C4-2B (cell line): ENCODE results near the gene GAMT.
A peak's percentile ranks its signal among the peaks of the same experiment; 100 is the strongest.

Experiments used
- H3K27ac ChIP-seq: fragments of 450-650 bp; 2 replicates; pipeline ENCODE4 v1.5.1; 2017
- ZFX ChIP-seq: fragments of 450-650 bp; IDR thresholded peaks from 2 replicates; pipeline ENCODE4 v1.6.1; 2017
- TF ChIP-seq, protein P1 (sequence below): fragments of 450-650 bp; conservative IDR thresholded peaks from 2 replicates; pipeline ENCODE4 v1.5.1; 2017; ENCODE audit warnings: mild to moderate bottlenecking

GAMT gene

DNA sequence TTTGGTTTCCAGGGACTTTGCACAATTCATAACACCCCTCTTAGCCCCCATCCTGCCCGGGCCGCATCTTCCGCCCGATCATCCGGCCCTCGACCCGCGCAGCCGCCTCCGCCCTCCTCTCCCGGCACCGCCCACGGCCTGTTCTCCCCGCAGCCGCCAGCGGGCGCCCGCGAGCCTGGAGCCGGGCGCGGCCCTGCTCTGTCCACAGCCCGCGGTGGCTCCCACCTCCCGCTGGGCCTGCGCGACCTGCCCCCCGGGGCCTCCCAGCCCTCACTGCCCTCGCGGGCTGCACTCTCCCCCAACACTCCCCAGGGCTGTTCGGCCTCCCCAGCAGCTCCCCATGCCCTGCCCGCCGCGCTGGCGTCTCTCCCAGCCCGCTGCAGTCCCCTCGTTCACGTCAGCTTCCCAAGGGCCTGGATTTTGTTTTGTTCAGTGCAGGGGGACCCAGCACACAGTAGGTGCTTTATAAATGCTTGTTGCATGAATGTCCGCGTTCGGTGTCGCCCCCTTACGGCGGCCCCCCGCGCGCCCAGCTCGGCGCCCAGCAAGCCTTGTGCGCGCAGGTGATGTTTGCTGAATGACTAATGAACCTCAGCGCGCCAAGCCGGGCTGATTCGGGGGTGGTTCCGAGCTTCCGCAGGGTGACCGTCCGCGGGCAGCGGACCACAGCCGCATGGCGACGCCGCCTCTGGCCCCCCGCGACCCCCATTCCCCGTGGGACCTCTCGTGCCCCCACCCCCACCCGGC, 44.0 kb upstream of the GAMT start:
- no peak overlapping the region for H3K27ac ChIP-seq
- TF ChIP-seq ZFX: 0 out of 2 replicates have a peak, but pooled peaks have one; percentile 25
- TF ChIP-seq, protein P1, sequence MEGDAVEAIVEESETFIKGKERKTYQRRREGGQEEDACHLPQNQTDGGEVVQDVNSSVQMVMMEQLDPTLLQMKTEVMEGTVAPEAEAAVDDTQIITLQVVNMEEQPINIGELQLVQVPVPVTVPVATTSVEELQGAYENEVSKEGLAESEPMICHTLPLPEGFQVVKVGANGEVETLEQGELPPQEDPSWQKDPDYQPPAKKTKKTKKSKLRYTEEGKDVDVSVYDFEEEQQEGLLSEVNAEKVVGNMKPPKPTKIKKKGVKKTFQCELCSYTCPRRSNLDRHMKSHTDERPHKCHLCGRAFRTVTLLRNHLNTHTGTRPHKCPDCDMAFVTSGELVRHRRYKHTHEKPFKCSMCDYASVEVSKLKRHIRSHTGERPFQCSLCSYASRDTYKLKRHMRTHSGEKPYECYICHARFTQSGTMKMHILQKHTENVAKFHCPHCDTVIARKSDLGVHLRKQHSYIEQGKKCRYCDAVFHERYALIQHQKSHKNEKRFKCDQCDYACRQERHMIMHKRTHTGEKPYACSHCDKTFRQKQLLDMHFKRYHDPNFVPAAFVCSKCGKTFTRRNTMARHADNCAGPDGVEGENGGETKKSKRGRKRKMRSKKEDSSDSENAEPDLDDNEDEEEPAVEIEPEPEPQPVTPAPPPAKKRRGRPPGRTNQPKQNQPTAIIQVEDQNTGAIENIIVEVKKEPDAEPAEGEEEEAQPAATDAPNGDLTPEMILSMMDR: peak; percentile 99

DNA sequence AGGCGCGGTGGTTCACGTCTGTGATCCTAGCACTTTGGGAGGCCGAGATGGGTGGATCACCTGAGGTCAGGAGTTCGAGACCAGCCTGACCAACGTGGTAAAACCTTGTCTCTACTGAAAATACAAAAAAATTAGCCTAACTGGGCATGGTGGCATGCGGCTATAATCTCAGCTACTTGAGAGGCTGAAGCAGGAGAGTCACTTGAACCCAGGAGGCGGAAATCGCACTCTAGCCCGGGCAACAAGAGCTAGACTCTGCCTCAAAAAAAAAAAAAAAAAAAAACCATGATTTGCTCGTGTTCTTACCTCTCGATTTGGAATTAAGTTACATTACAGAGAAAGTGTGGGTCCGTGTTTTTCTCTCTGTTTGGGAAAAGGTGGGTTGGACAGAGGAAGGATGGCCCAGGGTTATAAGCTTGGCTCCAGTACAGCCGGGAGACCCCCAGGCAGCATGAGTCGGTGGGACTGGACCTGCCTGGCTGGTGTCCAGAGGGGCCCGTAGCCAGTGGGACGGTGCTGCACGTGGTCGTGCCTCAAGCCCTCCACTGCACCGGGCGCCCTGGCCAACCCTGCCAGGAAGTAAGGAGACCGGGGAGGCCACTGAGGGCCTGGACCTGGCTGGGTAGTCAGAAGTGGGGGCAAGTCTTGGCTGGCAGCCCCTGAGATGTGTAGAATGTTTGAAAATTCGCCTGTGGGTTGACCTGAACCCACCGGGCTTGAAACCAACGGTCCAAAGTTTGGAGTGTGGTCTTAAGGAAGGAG, 40.5 kb upstream of the GAMT start:
- peak overlapping the region; percentile 98 for H3K27ac ChIP-seq
- TF ChIP-seq, protein P1: no peak
- no peak for TF ChIP-seq ZFX

DNA sequence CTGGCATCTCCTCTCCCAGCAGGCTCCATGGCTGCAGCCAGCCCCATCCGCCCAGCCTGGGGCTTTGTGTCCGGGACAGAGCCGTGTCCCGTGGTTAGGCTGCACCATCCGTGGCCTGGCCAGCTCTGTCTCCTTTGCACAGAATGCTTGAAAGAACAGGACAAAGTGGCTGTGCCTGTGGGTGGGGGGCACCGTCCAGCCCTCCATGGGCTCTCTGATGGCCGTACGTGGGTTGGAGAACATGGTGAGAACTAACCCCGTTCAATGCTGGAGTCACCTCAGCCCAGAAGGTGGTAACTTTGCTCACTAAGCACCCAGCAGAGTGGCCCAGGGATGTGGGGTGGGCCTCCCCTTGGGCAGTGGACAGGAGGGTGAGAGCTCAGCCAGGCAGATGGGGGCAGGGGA, 39.7 kb upstream of the GAMT start:
- TF ChIP-seq, protein P1: no peak
- no peak for TF ChIP-seq ZFX
- peak overlapping the region; percentile 98 for H3K27ac ChIP-seq

DNA sequence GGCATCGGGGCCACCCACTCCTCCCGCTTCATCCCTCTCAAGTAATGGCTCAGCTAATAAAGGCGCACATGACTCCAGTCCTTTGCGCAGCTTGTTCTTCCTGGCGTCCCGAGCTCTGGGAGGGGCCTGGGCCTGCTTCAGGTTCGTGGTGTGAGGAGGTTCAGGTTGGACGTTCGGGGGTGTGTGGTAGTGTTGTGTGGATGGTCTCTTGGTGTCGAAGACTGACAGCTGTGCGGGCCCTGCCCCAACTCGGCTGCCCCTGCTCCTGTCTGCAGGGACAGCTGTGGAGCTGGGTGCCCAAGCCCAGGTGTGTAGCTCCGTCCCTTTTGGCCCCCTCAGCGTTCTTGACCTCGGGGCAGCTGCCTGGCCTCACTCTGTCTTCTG, 39.1 kb upstream of the GAMT start:
- TF ChIP-seq, protein P1: no peak
- TF ChIP-seq ZFX: no peak
- H3K27ac ChIP-seq: peak overlapping the region; percentile 98

DNA sequence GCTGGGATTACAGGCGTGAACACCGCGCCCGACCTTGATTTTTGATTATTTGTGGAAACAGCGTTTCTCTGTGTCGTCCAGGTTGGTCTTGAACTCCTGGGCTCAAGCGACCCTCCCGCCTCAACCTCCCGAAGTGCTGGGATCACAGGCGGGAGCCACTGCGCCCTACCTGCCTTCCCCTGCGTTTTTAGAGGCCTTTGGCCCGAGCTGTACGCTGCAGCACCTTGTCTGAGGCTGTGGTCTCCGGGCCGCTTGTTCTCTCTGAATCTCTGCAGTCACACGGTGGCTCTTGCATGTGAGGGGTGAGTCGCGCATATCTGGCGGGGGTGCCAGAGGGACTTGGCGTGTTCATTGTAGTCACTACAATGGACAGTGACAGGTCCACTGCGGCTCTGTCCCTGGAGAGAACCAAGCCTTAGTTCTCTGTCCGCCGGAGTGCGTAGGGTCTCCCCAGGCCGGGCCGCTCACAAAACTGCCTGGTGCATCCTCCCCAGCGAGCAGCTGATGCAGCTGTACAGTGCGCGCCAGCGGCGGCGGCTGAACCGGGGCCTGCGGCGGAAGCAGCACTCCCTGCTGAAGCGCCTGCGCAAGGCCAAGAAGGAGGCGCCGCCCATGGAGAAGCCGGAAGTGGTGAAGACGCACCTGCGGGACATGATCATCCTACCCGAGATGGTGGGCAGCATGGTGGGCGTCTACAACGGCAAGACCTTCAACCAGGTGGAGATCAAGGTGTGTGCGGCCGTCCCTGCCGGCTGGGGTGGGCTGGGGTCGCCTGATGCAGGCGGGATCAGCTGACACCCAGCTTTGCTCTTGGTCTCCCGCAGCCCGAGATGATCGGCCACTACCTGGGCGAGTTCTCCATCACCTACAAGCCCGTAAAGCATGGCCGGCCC, 38.4 kb upstream of the GAMT start:
- H3K27ac ChIP-seq: peak overlapping the region; percentile 98
- TF ChIP-seq ZFX: 0 out of 2 replicates have a peak, but pooled peaks have one; percentile 19

DNA sequence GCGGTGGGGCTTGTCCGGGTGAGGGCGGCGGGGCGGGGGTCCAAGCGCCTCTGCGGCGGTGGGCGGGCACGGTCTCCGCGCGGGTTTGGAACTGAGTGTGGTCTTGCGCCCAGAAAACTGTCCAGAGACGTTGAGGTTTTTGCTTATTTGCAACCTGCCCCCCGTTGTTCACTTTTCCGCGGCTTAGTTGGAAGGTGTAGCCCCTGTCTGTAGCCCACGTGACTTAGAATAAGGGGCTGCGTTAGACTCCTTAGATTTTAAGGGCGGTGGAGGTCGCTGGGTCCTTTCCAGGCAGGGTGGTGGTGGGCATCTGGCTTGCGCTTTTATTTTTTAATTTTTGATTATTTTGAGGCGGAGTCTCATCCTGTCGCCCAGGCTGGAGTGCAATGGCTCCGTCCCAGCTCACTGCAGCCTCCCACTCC, 37.6 kb upstream of the GAMT start:
- H3K27ac ChIP-seq: peak overlapping the region; percentile 98

More for the DNA sequence above, 37.6 kb upstream of the GAMT start:
- TF ChIP-seq ZFX: no peak
- TF ChIP-seq, protein P1: no peak
